GM21825 (cell line): ENCODE results near the gene KLHL10.
"Not testable (repeated sequence)": the region's sequence is repeated elsewhere in the genome, so short reads cannot be mapped to it uniquely, and the experiment has no call there.

ENCODE experiments used
- ATAC-seq: cut with Tn5 transposase; IDR thresholded peaks from one replicate; pipeline ENCODE4 v1.9.1; 2021; ENCODE audit warnings: mild to moderate bottlenecking, moderate library complexity; ENCODE audit not compliant: unreplicated experiment

The KLHL10 gene

GRCh38 chr17:41813152-41813680, 24.4 kb upstream of the KLHL10 start:
- ATAC-seq: no peak

DNA sequence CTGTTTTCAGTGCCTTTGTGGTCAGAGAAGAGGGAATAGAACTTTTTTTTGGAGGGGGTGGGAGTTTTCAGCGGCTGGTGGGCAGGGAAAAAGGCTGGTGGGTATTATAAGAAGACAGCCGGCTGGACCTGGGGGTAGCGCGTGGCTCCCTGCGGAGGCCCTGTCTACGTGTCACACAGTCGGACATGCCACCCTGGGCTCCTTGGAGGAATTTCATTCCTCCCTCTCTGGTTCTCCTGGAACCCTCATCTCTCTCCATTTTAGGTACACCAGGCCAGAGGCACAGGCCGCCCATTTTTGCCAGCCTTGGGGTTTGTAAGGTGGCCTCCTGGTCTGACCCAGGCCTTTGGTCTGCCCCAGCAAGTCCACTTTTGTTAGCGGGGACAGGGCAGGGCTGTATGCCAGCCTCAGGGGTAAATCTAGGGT, 23.9 kb upstream of the KLHL10 start:
- no peak for ATAC-seq

DNA sequence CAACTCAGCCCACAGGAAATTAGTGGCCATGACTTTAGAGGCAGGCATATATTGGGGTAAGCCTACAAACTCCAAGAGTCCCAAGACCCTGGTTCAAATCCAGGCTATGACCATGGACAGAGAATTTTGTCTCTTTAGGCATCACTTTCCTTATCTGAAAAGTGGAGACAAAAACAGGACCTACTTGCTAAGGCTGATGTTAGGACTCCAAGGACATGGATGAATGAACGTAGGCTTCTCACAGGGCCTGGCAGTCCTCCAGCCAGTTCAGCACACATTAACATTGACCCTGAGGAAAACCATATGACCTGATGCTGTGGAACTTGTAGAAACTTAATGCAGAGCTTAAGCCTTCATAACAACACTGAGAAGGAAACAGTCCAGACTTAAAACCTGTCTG, 23.4 kb upstream of the KLHL10 start:
- no peak for ATAC-seq

DNA sequence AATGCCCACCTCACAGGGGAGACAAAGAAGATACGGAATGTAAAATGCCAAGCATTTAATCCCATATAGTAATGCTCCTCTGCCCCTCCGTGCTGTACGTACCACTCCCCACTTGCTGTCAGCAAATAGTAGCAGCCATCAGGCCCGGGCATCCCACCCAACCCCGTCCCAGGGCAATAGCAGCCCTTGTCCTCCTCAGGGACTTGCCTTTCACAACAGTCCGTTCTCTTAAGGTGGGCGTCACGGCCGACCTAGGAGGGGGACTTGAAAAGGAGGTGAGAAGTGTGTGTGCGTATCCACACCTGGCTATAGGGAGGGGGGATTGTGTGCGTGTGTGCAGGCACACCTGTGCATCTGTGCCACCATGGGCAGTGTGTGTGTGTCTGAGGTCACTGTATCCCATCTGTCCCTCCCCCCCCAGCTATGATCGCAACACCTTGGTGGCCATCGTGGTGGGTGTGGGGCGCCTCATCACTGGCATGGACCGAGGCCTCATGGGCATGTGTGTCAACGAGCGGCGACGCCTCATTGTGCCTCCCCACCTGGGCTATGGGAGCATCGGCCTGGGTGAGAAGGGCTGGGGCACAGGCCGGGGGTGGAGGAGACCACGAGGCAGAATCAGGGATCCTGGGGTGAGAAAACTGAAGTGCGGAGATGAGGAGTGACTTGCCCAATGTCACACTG, 20.8 kb upstream of the KLHL10 start:
- no peak for ATAC-seq

DNA sequence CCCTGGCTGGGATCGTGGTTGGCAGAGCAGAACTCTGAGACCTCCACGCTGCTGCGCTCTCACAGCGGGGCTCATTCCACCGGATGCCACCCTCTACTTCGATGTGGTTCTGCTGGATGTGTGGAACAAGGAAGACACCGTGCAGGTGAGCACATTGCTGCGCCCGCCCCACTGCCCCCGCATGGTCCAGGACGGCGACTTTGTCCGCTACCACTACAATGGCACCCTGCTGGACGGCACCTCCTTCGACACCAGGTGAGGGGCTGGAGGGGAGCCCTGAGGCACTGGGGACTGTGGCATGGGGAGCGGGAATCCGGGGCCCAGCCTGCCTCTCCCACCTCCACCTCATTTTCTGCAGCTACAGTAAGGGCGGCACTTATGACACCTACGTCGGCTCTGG, 19.6 kb upstream of the KLHL10 start:
- no peak for ATAC-seq

GRCh38 chr17:41821776-41822175, 15.8 kb upstream of the KLHL10 start:
- no peak for ATAC-seq

- ATAC-seq: no peak
These were observed 15.1 kb upstream of the KLHL10 start for GRCh38 chr17:41822216-41823140.

DNA sequence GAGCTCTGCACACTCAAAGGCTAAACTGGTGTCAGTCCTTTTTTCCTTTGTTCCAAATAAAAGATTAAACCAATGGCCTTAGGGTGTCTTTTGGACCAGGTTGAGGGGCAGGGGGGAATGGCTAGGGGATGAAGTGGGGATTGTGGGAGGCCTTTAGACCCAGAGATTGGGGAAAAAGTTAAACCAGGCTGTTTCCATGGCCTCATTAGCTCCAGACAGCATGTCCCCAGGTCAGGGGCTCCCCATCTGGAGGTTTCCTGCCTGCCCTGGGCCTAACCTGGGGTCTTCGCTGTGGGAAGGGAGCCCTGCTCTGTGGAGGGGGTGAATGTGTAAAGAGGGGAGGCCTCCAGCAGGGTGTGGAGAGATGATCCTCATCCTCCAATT, 14.5 kb upstream of the KLHL10 start:
- no peak for ATAC-seq

- ATAC-seq: no peak
These were observed 14.0 kb upstream of the KLHL10 start for GRCh38 chr17:41823580-41823979.

- ATAC-seq: no peak
These were observed 13.5 kb upstream of the KLHL10 start for GRCh38 chr17:41824086-41824485.

GRCh38 chr17:41825175-41825845, 12.3 kb upstream of the KLHL10 start:
- no peak for ATAC-seq

DNA sequence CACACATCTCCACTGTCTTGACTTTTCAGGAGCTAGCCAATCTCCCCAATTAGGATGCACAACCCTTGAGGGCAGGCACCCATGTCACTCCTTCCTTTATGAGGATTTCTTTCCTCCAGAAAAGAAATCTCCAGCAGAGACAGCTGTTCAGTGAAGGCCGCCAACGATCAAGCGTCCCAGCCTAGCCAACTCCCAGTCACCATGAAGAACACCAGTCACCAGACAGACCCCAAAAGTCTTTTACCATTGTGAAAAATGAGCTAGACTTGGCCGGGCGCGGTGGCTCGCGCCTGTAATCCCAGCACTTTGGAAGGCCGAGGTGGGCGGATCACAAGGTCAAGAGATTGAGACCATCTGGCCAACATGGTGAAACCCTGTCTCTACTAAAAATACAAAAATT, 7.7 kb upstream of the KLHL10 start:
- not testable (repeated sequence) for ATAC-seq

GRCh38 chr17:41835214-41835799, 2.3 kb upstream of the KLHL10 start:
- peak; percentile 23 for ATAC-seq

- ATAC-seq: peak; percentile 74
These were observed 1.6 kb upstream of the KLHL10 start, which contains the start of gene NT5C3B for GRCh38 chr17:41835800-41836549. TSS of gene NT5C3B (minus strand) at chr17:41836232. CDS start at chr17:41836193, 39 bp downstream.

GRCh38 chr17:41836550-41837196, 952 bp upstream of the KLHL10 start:
- ATAC-seq: no peak

DNA sequence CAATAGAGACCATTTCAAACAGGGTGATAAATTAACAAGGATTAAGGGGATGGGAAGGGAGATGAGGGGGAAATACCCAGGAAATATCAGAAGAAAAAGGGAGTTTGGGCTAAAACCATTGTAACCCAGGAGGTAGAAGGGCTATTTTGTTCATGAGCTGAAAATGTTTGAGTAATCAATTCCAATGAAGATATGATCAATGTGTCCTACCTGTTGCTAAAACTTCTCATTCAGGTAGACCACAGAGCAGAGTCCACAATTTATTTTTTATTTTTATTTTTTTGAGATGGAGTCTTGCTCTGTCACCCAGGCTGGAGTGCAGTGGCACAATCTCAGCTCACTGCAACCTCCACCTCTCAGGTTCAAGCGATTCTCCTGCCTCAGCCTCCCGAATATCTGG, 1.8 kb downstream of the KLHL10 start:
- ATAC-seq: not testable (repeated sequence)

- ATAC-seq: not testable (repeated sequence)
These were observed 3.2 kb downstream of the KLHL10 start for GRCh38 chr17:41840781-41841180.

- ATAC-seq: no peak
These were observed 7.3 kb downstream of the KLHL10 start for GRCh38 chr17:41844971-41845370.

DNA sequence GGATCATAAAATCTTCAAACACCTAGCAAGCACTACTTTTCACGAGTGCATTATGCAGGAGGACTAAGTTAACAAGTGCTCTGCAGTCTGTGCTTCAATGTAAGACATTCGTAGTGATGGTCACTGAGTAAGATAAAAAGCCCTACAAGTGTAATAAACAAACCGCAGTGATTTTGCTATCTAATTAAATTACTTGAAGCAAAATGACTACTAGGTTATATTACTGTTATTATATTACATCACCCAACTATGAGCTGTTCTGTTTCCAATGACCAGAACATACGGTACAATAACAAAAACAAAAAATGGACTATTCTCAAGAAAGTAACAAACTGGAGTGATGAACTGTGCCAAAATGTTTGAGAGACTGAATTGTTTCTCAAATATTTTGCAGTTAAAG, 11.2 kb downstream of the KLHL10 start:
- no peak for ATAC-seq
